Measurements from ENCODE around the gene CDC42EP5. TPM values are rescaled to one million over a fixed set of nuclear protein-coding genes. Genes with fewer than 3 reads are reported as not detected.

The CDC42EP5 gene, protein sequence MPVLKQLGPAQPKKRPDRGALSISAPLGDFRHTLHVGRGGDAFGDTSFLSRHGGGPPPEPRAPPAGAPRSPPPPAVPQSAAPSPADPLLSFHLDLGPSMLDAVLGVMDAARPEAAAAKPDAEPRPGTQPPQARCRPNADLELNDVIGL
- 29.6 and 40.3 TPM in 2 replicates for total RNA-seq

DNA sequence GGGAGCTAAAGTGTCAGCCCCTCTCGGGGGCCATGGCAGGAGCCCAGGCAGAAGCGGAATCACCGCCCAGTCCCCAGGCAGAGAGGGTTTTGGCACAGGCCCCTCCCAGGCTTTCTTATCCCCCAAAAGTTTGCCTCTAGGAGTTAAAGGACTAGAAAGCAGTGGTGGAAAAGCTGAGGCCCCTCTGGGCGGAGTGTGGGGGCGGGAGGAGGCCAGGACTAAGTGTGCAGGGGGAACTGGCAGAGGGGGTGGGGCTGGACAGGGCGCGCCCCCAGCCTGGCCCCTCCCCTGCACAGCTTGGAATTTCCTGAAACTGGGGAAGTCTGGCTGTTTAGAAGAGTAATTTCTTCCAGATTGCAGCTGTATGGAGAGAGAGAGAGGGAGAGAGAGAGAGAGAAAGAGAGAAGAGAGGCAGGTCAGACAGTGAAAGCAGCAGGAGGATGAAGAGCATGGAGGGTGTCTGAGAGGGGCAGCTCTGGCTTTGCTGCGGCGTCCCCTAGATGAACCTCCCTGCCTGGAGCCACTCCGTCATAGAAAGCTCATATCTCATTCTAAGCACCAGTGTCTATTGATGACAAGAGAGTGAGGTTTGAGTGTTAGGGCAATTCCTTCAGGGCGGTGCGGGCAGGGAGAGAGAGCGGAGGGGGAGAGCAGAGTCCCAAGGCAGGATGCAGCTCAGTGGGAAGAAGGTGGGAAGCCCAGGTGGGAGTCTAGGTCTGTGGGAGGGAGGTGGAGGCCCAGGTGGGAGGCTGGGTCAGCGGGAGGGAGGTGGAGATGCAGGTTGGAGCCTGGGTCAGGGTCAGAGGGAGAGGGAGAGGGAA, at the start of gene CDC42EP5:
Gene CDC42EP5, minus strand, starts transcription at position 226 of the 821 bp plus-strand sequence. CDS start 7,749 bp downstream, outside the sequence.

DNA sequence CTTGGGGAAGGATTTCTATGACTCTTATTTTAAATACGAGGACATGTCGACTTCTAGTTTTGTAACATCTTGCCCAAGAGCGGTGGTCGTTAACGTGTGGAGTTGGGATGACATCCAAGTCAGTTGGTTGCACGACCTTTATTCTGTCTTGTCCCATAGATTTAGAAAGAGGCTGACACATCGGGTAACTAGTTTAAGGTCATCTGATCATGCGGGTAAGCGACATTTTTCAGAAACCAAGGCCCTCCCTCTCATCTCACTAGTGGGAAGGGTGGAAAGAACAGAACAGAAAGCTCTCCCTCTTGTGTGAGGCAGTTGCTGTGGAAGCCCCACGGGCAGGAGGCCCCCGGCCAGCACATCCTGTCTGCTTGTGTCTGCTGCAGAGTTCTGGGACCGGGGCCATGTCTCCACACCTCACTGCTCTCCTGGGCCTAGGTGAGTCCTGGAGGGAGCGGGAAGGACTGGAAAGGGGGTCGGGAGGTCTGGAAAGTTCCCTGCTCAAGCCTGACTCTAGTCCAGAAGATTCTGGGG, 29.5 kb upstream of the CDC42EP5 start, which contains the start of gene LAIR2:
Gene LAIR2, plus strand, starts transcription at position 314 of the 531 bp plus-strand sequence. Its CDS starts 88 bp downstream, at position 402.

DNA sequence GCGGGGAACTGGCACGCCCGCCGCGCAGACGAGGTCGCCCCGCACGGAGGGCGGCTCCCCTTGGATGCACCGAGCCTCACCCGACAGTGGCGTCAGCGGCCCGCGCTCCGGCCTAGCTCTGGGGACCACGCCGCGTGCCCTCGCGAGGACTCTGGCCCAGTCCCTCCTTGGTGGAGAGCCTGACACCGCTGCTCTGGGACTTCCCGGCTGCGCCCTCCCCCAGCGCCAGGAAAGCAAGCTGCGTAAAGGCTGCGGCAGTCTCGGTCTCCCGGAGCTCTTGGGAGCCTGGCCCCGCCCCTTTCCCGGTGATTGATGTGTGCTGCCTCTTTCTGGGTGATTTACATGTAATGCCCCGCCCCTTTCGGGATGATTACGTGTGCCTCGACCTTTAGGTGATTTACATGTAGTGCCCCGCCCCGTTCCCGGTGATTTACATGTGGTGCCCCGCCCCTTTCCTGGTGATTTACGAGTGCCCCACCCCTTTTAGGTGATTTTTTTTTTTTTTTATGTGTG, 9.5 kb downstream of the CDC42EP5 start, which contains the start of gene LENG9:
Gene LENG9, minus strand, starts transcription at position 248 of the 513 bp plus-strand sequence. CDS start 252 bp downstream, outside the sequence.

DNA sequence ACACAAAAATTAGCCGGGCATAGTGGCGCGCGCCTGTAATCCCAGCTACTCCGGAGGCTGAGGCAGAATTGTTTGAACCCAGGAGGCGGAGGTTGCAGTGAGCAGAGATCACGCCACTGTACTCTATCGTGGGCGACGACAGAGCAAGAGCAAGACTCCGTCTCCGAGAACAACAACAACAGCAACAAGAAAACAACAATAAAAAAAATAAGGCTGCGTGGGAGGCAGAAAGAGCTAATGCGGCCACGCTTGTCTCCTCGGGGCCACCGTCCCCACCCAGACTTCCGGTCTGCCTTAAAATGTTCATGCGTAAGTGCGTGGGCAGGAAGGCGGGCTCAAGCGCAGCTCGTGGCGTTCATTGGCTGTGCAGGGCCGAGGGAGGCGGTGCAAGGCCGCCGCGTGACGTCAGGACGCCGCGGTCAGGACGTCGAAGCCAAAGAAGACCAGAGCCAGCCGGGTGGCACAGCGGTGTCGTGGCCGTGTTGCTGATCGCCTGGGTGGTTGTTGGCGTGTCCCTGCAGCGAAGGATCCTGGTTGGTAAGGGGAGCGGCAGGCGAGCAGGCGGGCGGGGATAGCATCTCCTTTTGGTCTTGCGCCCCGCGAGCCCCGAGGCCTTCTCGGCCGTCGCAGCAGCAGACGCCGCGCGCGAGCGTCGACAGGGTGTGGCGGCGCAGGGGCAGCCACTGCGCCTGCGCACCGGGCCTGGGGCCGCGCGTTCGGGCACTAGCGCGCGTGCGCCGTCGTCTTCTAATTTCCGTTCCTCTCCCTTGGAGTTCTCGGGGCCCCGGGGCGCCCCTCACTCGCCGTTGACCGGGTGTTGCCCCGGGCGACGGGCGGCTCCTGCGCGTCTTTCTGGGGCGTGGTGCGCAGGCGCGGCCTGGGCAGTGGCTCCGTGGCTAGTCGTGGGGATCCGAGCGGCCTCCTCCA, 24.1 kb downstream of the CDC42EP5 start, which contains the start of gene LENG8:
Gene LENG8, plus strand, starts transcription at position 426 of the 927 bp plus-strand sequence. CDS start 2,146 bp downstream, outside the sequence.

DNA sequence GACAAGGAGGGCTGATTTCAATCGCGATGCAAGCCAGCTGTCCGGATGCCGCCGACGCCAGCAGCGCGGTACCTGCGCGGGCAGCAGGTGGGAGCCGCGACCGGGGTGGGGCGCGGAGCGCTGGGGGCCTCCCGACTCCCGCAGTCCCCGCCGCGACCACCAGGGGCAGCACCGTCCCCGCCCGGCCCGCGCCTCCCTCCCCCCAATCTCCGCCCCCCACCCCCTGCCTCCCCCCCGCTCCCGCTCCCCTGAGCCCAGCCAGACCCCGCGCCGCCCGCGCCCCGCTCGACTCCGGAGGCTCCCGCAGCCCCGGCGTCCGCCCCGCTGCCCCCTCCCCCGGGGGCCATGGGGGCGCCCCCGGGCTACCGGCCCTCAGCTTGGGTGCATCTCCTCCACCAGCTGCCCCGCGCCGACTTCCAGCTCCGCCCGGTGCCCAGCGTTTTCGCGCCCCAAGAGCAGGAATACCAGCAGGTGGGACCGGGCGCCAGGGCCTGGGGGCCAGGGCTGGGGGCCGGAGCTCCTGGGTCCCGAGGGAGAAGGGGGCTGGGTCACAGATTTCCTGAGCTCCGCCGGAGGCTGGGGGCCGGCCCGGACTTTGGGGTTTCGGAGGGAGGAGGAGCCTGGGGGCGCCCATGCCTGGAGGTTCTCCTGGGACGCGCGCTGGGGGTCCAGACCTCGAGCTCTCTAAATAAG, 57.7 kb downstream of the CDC42EP5 start, which contains the start of gene TTYH1:
Gene TTYH1, plus strand, starts transcription at position 257 of the 693 bp plus-strand sequence. Its CDS starts 89 bp downstream, at position 346.

Other genes with a start within 250 kb of the CDC42EP5 start
- gene LILRA6, start 230.5 kb downstream of the CDC42EP5 start, total RNA-seq = under 0.01 TPM in 1 of 2 replicates, not detected in the other
- gene LILRB5, start 216.0 kb downstream of the CDC42EP5 start, total RNA-seq = not detected in 2 replicates
- not detected in 2 replicates for gene LILRB2, start 192.2 kb downstream of the CDC42EP5 start, total RNA-seq
- gene LILRA5, start 160.1 kb downstream of the CDC42EP5 start, total RNA-seq = not detected in 2 replicates
- not detected in 2 replicates for gene LILRA4, start 134.1 kb downstream of the CDC42EP5 start, total RNA-seq
- gene LAIR1, start 108.4 kb downstream of the CDC42EP5 start, total RNA-seq = not detected in 2 replicates
- not detected in 2 replicates for gene TTYH1, start 57.8 kb downstream of the CDC42EP5 start, total RNA-seq
- gene LENG8, start 24.1 kb downstream of the CDC42EP5 start, total RNA-seq = 14.3 and 34.3 TPM in 2 replicates
- 5.6 and 7.5 TPM in 2 replicates for gene LENG9, start 9.5 kb downstream of the CDC42EP5 start, total RNA-seq
- not detected in 2 replicates for gene LAIR2, start 29.5 kb upstream of the CDC42EP5 start, total RNA-seq
- not detected in 2 replicates for gene LILRA2, start 100.5 kb upstream of the CDC42EP5 start, total RNA-seq
- gene LILRA1, start 120.3 kb upstream of the CDC42EP5 start, total RNA-seq = not detected in 2 replicates
- not detected in 2 replicates for gene LILRB1, start 157.2 kb upstream of the CDC42EP5 start, total RNA-seq
- not detected in 2 replicates for gene LILRB4, start 189.7 kb upstream of the CDC42EP5 start, total RNA-seq